Ammon's horn (tissue), 1 donor: ENCODE results near the gene IGFBP7.
A peak's percentile ranks its signal among the peaks of the same experiment; 100 is the strongest.

Experiments used
- DNase-seq: peaks from one replicate; pipeline ENCODE4 v3.0.0-alpha.2; 2016; ENCODE audit warnings: low spot score

IGFBP7 gene

DNA sequence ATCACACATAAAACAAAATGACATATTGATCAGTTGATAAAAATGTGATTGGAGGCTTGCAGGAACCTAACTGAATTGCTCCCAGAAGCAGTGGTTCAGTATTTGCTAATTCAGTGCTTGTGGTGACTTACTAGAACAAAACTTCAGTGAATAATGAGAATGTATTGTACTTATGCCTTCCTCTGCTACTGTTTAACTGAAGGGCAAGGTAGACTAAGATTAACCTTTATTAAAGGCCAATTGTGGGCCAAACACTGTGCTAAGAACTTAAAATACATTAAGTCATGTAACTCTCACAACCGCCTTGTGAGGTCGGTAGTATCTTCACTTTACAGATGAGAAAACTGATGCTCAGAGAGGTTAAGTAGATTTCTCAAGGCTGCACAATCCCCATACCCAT is 14.9 kb downstream of the IGFBP7 start:
- DNase-seq = no peak

GRCh38 chr4:57094832-57095223 is 15.4 kb downstream of the IGFBP7 start:
- DNase-seq = no peak

- DNase-seq = no peak
Observed at GRCh38 chr4:57093845-57094831, 16.0 kb downstream of the IGFBP7 start.

- DNase-seq = no peak
Observed at GRCh38 chr4:57091657-57092162, 18.5 kb downstream of the IGFBP7 start.

- DNase-seq = no peak
Observed at GRCh38 chr4:57090079-57090478, 20.1 kb downstream of the IGFBP7 start.

GRCh38 chr4:57089549-57089948 is 20.6 kb downstream of the IGFBP7 start:
- no peak for DNase-seq

GRCh38 chr4:57086031-57086723 is 24.0 kb downstream of the IGFBP7 start:
- no peak for DNase-seq

DNA sequence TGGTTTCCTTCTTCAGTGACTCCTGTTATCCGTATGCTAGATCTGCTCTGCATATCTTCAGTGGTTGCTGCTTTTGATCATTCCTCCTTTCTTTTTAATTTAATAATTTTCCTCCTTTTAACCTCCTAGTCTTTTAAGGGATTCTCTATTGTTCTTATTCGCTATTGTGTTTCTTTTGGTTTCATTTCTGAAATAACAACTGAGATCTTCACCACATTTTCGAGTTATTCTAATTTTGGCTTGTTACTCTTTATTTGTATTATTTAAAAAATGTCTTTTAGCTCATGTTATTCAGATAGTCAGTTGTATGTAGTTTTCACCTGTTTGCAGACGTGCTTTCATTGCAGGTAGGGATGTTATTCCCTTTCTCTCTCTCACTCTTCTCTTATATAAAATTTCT is 24.9 kb downstream of the IGFBP7 start:
- DNase-seq = no peak

GRCh38 chr4:57084360-57084759 is 25.8 kb downstream of the IGFBP7 start:
- DNase-seq = no peak

DNA sequence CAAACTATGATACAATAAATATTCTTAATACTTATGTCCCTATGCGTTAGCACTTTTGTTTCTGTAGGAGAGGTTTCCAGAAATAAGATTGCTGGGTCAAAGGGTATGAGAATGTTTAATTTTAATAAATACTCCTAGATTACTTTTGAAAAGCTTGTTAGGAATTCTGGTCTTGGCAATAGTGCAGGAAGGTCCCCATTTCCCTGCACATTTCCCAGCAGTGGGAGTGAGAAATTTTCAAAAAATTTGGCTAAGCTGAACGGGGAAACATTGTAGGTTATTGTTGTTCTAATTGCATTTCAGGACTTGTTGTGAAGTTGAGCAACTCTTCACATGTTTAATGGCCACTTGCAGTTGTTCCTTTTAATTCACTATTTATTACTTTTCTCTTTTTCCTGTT is 27.1 kb downstream of the IGFBP7 start:
- DNase-seq = no peak

- peak; percentile 20 for DNase-seq
Observed at GRCh38 chr4:57081651-57082621, 28.2 kb downstream of the IGFBP7 start.

GRCh38 chr4:57080781-57081650 is 29.2 kb downstream of the IGFBP7 start:
- DNase-seq = no peak

- DNase-seq = no peak
Observed at GRCh38 chr4:57078685-57079521, 31.3 kb downstream of the IGFBP7 start.

- DNase-seq = no peak
Observed at GRCh38 chr4:57077550-57078343, 32.4 kb downstream of the IGFBP7 start.

DNA sequence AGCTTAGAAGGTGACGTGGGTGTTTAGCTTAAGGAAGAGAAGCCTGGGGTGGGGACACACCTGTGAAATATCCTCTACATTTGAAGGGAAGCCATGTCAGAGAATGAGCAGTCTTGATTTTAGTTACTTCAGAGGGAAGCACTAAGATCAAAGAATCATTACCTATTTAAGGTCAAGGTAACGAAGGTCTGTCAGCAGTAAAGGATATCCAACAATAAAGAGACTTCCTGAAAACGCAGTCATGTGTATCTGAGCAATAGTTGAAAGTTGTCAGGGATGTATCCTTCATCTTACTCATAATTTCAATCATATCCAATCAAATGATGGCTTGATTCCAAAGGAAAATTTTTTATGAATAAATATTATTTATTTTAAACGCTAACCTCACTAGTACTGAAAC is 33.5 kb downstream of the IGFBP7 start:
- no peak for DNase-seq

DNA sequence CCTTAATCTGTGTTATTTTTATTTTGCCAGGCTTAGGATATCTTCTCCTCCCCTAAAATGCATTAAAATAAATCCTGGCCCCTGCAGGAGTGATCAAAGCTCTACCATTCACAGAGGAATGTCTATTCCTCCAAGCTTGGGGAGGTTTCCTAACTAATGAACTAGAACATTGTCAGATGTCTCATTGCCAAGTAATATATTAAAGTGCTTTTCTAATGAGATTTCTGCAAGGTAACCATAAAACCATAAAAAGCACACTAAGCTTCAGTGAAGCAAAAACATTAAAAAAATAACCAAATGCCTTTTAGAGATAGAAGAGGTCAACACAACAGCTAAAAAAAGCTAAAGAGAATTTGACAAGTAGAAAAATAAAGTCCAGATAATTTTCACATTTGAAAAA is 34.8 kb downstream of the IGFBP7 start:
- DNase-seq = no peak

- DNase-seq = no peak
Observed at GRCh38 chr4:57074744-57075143, 35.4 kb downstream of the IGFBP7 start.

DNA sequence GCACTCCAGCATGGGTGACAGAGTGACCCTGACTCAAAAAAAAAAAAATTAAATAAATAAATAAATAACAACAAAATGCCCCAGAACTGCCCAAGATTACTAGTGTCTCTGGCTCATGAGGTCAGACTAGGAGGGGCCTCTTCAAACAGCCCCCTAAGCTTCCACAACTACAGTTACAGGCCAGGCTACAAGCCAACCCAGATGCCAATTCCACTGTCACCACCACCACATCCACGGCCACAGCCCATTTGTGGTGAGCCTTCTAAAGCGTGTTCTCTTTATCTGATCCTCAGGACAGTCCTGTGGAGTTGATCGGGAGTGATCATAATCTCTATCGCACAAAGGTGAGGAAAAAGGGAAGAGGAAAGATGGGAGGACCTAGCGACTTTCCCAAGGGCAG is 36.6 kb downstream of the IGFBP7 start:
- no peak for DNase-seq

DNA sequence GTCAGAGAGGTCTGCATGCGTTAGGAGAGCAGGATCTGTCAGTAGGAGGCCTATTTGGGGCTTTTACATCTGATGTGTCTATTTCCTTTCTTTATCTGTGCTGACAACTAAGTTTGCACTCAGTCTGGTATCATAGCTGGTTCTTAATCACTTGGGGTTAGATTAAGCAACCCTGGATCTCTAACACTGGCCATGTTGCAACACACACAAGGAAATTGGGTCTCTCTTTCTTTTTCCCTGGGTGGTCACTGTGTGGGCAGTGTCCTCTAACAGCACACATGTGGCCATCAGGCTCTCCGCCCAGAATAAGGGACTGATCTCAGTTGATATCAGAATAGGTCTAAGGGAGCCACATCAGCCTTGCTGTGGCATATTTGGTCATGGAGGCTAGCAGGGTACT is 38.9 kb downstream of the IGFBP7 start:
- no peak for DNase-seq
